Measurements from ENCODE around the gene SPON1.
"Not testable (repeated sequence)": the region's sequence is repeated elsewhere in the genome, so short reads cannot be mapped to it uniquely, and the experiment has no call there.

Gene SPON1

DNA sequence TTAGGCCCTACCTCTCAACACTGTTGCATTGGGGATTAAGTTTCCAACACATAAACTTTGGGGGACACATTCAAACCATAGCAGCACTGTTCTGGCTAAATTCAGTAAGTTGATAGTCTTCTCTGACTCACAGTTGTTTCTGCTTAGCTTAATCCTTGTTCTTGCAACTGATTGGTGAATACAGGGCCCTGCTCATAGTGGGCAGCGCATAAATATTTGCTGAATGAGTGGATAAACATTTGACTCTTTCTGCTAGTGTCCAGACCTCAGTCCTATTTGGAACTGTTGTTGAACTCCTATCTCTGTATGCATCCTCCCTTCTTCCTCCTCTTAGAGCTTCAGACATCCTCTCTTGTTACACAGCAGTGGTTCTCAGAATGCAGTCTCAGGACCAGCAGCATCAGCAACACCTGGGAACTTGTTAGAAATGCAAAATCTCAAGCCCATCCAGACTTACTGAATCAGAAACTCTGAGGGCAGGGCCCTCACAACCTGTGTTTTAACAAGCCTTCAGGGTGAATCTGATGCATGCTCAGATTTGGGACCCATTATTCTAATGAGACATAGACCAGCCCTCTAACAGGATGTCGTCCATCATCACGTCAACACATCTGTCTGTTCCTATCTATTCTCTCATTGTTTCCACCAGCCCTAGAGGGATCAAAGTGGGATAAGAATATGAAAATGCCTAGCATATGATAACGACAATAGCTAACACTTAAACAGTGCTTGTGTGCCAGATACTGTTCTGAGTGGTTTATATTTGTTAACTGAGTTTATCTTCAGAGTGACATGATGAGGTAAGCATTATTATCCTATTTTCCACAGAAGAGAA, 22.3 kb downstream of the SPON1 start:
- no peak for DNase-seq

DNA sequence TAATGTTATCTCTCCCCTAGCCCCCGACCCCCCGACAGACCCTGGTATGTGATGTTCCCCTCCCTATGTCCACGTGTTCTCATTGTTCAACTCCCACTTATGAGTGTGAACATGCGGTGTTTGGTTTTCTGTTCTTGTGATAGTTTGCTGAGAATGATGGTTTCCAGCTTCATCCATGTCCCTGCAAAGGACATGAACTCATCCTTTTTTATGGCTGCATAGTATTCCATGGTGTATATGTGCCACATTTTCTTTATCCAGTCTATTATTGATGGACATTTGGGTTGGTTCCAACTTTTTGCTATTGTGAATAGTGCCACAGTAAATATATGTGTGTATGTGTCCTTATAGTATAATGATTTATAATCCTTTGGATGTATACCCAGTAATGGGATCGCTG, 24.2 kb downstream of the SPON1 start:
- DNase-seq = not testable (repeated sequence)

DNA sequence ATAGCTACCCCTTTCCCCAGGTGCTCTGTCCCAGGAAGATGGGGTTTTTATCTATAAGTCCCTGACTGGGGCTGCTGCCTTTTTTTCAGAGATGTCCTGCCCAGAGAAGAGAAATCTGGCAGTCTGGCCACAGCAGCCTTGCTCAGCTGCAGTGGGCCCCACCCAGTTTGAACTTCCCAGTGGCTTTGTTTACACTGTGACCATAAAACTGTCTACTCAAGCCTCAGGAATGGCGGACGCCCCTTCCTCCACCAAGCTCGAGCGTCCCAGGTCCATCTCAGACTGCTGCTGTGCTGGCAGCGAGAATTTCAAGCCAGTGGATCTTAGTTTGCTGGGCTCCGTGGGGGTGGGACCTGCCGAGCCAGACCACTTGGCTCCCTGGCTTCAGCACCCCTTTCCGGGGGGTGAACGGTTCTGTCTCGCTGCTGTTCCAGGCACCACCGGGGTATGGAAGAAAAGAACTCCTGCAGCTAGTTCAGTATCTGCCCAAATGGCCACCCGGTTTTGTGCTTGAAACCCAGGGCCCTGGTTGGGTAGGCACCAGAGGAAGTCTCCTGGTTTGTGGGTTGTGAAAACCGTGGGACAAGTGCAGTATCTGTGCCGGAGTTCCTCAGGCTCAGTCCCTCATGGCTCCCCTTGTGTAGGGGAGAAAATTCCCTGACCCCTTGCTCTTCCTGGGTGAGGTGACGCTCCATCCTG, 29.8 kb downstream of the SPON1 start:
- DNase-seq = not testable (repeated sequence)

DNA sequence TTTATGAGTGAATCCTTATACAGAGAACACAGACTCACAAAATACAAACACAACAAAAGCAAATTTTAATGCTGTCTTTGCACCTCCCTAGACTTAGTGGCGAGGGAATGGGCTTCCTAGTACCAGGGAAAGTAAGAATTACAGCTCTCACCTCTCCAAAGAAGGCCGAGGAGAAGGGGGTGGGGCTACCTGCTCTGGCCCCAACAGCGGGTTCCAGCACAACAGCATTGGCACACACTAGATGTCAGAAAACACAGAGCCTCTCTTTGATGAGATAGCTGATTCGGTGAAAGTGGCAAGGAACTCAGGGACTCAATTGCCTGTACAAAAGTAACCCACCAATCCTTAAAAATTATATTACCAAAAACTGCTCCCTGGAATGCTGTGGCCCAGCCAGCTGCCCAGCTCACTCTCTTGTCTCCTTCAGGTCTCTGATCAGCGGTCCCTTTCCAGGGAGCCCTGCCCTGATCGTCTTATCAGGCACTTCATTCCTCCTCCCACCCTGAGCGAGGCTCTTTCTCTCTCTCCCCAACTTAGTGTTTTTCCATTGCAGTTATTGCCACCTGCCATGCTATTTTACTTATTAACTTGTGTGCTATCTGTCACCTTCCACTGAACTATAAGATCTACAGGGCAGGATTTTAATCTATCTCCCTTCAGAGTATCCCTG, 30.7 kb downstream of the SPON1 start:
- no peak for DNase-seq

DNA sequence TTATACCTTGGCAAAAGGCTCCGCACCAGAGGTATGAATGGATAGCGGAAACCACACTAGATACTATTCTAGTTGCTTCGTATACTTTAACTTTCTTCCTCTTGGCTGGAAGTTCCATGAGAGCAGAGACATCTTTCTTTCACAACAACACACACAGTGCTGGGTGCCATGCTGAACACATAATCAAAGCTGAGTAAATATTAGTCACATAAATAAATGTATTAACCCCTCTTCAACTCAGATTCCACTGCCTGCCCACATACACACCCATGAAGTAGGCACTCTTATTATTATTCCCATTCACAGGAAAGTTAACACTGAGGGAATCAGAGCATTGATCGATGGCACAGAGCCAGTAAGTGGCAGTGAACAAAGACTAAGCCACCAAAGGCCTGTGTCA, 35.4 kb downstream of the SPON1 start:
- DNase-seq = no peak

DNA sequence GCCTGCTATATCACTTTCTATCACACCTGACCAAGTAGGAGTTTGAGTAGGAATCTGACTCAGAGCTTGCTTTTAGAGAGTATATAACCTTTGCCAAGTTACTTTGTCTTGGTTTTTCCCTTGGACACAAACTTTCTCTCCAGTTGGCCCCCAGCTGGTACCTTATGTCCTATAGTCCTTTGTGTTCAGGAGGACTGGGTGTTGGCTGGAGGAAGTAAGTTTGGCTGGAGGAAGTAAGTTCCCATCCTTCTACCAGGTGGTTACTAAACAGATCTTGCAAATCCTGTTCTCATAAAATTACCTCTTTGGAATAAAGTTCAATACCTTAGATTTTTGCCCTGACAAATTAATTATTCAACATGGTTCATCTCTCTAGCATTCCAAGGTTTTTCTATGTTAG, 37.2 kb downstream of the SPON1 start:
- no peak for DNase-seq

DNA sequence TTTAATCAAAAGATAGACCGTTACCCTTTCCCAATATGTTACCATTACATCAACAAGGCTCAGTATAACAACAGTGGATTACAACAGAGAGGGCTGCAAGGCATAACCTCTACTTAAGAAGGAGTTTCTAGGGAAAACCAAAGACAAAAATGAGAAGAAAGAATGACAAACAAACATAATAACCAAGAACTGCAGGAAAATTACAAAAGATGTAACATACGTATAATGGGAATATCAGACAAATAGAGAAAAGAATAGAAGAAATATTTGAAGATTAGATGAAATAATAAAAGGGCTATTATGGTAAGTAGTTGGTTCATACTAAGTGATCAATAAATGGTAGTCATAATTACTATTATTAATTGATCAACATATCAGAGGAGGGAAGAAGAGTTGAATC, 39.1 kb downstream of the SPON1 start:
- DNase-seq = no peak

DNA sequence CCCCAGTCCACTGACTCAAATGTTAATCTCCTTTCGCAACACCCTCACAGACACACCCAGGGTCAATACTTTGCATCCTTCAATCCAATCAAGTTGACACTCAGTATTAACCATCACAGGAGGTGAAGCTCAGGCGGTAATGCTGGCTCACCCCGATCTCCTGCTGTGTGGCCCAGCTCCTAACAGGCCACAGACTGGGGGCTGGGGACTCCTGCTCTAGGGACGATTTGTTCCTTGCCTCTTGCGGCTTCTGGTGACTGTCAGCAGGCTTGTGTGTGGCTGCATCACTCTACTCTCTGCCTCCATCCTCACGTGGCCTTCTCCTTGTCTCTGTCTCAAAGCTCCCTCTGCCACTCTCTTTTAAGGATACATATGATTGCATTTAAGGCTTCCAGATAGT, 45.0 kb downstream of the SPON1 start:
- no peak for DNase-seq

DNA sequence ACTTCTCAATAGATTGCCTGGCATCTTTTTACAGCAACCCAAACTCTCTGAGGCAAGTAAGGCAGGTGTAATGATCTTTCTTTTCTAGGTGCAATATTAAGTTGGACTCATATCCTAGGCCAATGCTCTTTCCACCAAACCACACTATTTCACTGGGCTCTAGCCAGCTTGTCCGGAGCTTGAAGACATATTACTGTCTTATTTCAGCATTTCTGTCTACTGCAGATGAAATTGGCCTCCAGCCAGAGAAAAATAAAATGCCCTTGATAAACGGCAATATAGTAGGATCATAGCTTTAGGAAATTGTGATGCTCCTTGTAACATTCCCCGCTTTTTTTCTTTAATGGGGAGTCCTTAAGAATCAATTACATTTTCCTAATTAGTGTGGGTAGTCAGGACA, 48.1 kb downstream of the SPON1 start:
- no peak for DNase-seq

DNA sequence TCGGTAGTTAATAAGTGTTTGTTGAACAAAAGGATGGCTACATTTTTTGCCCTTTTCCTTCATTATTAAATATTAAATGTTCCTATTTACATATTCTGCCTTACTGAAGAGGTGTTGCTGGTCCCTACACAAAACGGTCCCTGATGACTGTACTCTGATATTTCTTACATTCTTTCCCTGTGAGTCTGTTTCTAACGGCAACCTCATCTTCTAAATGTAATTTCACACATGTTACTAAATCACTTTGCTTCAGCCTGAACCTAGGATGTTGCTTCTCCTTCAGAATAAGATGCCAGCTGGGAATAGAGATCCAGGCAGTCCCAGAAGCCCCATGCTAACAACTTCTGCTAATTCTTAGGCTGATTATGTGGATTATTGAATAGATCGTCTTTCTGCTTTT, 50.3 kb downstream of the SPON1 start:
- DNase-seq = no peak

DNA sequence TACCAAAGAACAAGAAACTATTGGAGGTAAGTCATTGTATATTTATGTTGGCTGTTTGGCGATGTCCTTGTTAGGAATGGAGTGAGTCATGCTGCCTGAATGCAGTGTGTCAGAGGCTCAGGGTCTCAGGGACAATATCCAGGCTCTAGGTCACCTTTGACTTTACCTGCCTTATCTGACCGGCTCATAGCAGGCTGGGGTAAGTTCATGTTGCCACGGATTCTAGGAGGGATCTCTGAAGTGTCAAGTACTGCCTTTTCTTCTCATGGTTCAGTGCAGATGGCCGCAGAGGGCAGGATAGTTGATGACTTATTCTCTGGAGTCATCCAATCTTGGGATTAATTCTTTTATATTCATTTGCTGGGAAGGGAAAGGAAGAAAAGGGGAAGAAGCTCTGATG, 53.2 kb downstream of the SPON1 start:
- no peak for DNase-seq

DNA sequence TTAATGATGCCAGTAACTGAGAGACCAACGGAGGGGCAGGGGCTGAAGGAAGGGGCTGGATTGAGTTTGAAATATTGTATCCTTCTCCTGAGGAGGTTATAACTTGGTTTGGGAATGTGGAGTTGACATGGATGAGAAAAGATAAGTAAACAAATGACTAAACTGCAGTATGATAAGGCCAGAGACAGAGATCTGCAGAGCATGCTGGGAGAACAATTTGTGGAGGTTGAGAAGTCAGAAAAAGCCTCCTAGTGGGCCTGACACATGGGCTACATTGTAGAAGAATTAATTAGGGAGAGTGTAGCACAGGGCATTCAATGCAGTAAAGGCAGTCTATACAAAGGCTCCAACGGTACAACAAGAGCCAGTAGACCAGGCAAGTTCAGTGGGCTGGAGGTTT, 55.9 kb downstream of the SPON1 start:
- DNase-seq = no peak

DNA sequence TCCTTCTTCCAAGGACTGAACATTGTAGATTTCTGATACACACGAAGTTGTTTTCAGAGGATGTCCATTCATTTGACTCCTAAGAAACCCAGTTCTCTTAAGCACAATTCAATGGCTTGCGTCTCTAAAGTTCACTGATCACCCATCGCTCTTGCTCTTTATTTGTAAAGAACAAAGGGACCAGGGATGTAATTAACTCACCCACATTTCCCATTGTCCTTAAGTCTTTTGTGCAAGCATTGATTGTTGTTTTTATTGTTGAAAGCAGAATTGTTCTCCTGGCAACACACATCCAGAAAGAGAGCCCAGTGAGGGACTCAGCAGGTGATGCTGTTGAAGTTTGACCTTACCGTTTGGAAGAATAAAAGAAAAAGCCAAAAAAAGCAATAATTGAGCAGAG, 59.2 kb downstream of the SPON1 start:
- DNase-seq = no peak

DNA sequence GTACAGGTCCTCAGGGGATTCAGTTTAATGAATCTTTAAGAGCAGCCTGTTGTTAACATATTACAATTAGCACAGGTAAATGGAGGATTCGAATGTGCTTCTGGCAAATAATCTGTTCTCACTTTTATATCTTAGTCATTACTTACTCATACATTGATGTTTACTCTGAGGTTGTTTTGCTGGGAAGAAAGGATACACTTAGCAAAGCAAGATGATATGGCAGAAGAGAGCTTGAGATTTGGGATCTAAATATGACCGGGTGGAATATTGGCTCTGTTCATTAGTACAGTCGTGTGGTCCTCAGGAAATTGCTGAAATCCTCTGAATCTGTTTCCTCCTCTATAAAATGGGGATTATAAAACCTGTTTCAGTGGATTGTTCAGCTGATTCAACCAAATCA, 59.7 kb downstream of the SPON1 start:
- DNase-seq = no peak

DNA sequence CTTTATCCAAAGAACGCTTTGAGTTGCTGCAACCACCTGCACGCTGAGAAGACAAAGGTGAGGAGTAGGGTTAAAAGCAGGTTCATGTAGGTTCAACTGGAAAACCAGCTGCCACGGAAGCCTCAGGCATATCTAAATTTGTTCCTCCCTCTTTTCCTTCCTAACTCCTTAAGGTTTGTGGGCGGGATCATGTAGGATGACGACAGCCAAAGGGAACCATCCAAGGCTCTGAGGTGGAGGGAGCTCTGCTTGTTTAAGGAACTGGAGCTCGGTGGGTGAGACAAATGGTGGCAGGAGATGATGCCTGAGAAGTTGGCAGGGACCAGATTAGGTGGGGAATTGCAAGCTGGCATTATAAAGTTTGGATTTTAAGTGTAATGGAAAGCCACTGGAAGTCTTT, 60.3 kb downstream of the SPON1 start:
- no peak for DNase-seq

DNA sequence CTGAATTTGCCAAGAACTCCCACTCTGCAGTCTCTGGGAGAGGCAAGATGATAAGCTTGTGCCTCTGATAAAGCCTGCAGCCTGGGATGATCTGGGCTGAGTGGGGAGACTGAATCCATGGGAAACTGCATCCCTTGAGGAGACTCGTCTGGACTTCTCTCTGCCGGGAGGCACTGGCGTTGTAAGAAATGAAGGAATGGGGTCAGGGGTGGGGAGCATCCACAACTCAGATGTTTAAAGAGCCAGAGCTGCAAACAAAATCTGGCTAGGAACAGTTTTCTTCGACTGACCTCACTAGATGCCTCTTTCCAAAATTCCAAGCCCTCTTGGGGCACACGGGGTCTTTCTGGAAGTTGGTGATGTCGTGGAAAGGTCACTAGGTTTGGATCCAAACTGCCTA, 64.4 kb downstream of the SPON1 start:
- DNase-seq = no peak

DNA sequence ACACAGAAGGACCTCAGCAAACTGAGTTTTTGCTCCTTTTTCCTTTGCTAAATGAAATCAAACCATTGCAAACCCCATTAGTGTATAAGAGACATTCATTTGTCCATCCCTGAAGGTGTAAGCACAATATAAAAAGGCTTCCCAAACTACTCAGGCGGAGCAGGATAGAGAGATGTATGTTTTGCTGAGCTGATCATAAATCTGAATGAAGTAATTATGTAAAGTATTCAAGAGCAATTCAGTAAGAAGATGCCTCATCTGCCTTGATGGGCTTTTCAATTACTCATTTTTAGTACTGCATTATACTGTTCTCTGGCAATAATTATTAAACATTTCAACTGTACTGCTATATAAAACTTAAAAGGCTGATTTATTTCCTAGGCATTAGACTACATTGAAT, 65.0 kb downstream of the SPON1 start:
- no peak for DNase-seq

DNA sequence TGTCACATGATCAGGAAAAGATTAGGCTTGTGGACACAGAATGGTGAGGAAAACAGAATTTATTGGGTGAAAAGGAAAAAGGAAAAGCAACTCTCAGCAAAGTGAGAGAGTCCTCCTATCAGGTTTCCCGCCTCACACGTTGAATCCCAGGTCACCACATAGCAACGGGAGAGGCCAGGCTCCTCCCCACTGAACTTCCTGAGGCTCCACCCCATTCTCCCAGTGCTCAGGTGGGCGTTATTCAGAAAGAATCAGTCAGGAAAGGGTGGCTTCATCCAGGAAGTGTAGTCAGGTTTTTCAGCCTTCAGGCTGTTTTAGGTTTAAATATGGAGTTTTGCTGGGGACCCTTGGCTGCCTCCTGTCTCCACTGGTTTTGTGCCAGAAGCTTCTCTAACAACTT, 66.9 kb downstream of the SPON1 start:
- no peak for DNase-seq

DNA sequence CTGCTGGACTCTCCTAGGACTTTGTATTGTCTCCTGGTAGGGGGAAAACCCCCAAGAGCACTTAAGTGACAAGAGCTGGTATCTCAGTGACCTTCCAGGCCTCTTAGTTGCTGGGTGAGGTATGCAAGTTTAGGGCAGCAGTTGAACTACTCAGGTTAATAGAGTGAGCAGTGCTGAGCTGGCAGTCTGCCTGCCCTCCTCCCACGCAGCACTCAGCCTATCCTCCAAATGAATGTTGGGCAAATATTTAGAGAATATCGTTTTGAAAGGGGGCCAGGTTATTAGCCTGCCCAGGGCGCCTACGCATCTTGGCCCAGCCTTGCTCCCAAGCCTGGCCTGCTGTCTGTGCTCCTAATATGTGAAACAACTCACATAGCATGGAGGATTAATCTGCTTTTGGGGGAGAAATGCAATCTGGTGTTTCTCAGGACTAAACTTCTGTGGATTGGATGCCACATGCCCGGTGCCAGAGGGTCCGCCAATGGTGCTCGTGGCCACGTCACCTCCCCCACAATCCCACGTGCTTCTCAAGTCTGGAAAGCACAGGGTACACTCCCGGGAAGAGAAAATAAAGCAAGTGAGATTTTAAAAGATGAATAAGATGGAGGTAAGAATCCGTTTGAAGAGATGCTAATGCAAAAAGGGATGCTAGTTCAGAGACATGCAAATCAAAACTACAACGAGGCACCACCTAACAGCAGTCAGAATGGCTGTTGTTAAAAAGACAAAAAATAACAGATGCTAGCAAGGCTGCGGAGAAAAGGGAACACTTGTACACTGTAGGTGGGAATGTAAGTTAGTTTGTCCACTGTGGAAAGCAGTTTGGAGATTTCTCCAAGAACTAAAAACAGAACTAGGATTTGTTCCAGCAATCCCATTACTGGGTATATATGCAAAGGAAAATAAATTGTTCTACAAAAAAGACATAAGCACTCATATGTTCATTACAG, 67.7 kb downstream of the SPON1 start:
- no peak for DNase-seq

DNA sequence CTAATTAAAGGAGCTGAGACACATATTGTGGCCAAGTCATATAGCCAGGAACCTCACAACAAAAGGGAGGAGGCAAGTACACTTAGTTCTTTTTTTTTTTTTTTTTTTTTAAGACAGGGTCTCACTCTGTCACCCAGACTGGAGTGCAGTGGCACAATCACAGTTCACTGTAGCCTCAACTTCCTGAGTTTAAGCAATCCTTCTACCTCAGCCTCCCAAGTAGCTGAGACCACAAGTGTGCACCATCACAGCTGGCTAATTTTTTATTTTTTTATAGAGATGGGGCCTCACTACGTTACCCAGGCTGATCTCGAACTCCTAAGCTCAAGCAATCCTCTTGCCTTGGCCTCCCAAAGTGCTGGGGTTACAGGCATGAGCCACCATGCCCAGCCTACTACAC, 73.0 kb downstream of the SPON1 start:
- DNase-seq = not testable (repeated sequence)

DNA sequence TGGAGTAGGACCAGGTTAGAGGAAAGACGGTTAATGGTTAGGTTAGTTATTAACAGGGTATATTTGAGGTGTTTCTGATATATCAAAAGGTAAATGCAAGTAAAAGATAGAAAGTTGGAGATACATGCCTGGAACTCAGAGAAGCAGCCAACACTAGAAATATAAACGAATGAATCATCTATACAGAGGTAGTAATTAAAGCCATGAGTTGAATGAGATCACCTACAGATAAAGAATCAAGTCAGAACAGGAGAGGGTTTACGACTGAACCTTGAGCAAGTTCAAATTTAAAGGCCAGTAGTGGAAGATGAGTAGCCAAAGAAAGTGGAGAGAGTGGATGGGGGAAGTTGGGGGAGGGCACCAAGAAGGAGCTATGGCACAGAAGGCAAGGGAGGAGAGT, 73.9 kb downstream of the SPON1 start:
- no peak for DNase-seq

DNA sequence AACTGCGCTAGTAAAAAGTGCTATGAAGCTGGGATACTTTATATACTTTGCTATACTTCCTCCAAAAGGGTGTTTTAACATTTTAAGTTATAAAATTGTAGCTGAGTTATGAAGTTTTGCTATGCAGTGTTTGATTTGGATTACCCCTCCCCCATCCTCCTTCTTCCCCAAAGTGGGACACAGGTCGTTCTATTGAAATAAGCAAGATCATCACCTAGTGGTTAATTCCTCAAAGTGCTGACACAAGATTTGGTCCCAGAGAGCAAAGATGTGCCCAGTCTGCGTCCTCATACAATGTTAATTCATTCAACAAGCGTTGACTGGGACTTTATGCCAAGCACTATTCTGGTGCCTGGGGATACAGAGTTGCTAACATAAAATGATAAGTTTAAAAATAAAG, 78.5 kb downstream of the SPON1 start:
- DNase-seq = no peak

DNA sequence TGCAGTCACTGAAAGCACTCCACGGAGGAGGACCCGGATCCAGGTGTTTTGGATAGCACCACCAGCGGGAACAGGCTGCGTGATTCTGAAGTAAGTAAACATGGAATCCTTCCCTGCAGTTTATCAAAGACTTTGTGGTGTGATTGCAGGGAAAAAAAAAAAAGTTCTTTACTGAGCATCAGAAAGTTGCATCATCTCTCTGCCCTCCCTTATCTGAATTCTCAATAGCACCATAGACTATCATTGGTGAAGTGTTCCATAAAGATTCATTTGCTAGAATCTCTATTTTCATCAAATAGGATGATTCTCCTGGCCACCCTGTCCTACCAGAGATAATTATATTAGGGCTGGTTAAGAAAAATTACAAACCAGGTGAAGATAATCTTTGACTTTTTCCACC, 79.0 kb downstream of the SPON1 start:
- DNase-seq = no peak

All from CD4-positive, alpha-beta T cell treated with Interleukin-21 for 1 hour (primary cell).